NB4 (cell line): Measurements from ENCODE around the gene CD93.
A peak's percentile ranks its signal among the peaks of the same experiment; 100 is the strongest.

Experiments
- DNase-seq: peaks from one replicate; pipeline ENCODE4 v3.0.0; 2010; ENCODE audit warnings: low read depth
- H3K4me3 ChIP-seq: one replicate; pipeline ENCODE4 v1.5.1; 2011; ENCODE audit warnings: mild to moderate bottlenecking, low read depth, low read length, moderate library complexity
- CTCF ChIP-seq: IDR thresholded peaks from one replicate; pipeline ENCODE4 v1.5.1; 2012; ENCODE audit warnings: low read depth, low read length
- MAX ChIP-seq: IDR thresholded peaks from 2 replicates; pipeline ENCODE4 v1.6.1; 2011; ENCODE audit warnings: low read depth, low read length
- MYC ChIP-seq: IDR thresholded peaks from 2 replicates; pipeline ENCODE4 v1.6.1; 2011; ENCODE audit warnings: low read depth, low read length
- POLR2A ChIP-seq: IDR thresholded peaks from 2 replicates; pipeline ENCODE4 v1.6.1; 2011; ENCODE audit warnings: mild to moderate bottlenecking; ENCODE audit not compliant: insufficient read length; ENCODE audit errors: extremely low read depth

CD93 gene

GRCh38 chr20:23114018-23114417, 27.9 kb upstream of the CD93 start:
- TF ChIP-seq MYC = no peak
- TF ChIP-seq CTCF = no peak
- H3K4me3 ChIP-seq = no peak overlapping the region
- peak; percentile 83 for DNase-seq

- TF ChIP-seq CTCF (no peak), MYC (no peak), MAX (no peak), POLR2A (no peak)
These were observed 26.5 kb upstream of the CD93 start for GRCh38 chr20:23112595-23112994.

GRCh38 chr20:23111944-23112342, 25.8 kb upstream of the CD93 start:
- TF ChIP-seq MAX = no peak
- no peak for TF ChIP-seq POLR2A
- H3K4me3 ChIP-seq = no peak overlapping the region
- peak; percentile 57 for DNase-seq

More at GRCh38 chr20:23112595-23112994, 26.5 kb upstream of the CD93 start:
- no peak for DNase-seq
- no peak overlapping the region for H3K4me3 ChIP-seq

- H3K4me3 ChIP-seq = no peak overlapping the region
- DNase-seq = no peak
- TF ChIP-seq MAX (no peak), CTCF (no peak)
These were observed 25.3 kb upstream of the CD93 start for GRCh38 chr20:23111307-23111943.

GRCh38 chr20:23108871-23109270, 22.7 kb upstream of the CD93 start:
- no peak overlapping the region for H3K4me3 ChIP-seq
- TF ChIP-seq MAX (no peak), CTCF (no peak), MYC (no peak), POLR2A (no peak)

GRCh38 chr20:23107466-23107865, 21.3 kb upstream of the CD93 start:
- no peak for DNase-seq
- TF ChIP-seq MAX (no peak), POLR2A (no peak), CTCF (no peak), MYC (no peak)
- no peak overlapping the region for H3K4me3 ChIP-seq

More at GRCh38 chr20:23108871-23109270, 22.7 kb upstream of the CD93 start:
- no peak for DNase-seq
